Activated CD8-positive, alpha-beta T cell treated with anti-CD3 and anti-CD28 coated beads for 36 hours (primary cell): Measurements from ENCODE around the gene BAAT. TPM values are rescaled to one million over a fixed set of nuclear protein-coding genes. Genes with fewer than 3 reads are reported as not detected.

ENCODE experiments used
- ATAC-seq: fragments of 200-7000 bp; cut with Tn5 transposase; one replicate; pipeline ENCODE4 v1.10.0; 2021; ENCODE audit warnings: mild to moderate bottlenecking, moderate library complexity
- CTCF ChIA-PET: fragments of 350-600 bp; sonication (Branson Sonifier 250); formaldehyde crosslinking; loops from one replicate; lab custom pipeline; 2021; ENCODE audit warnings: antibody characterized with exemption; lab: Charles Lee
- POLR2A ChIA-PET: fragments of 350-600 bp; sonication (Branson Sonifier 250); formaldehyde crosslinking; loops from one replicate; lab custom pipeline; 2021; ENCODE audit warnings: antibody characterized with exemption; lab: Charles Lee
- DNase-seq: peaks from one replicate; pipeline ENCODE4 v3.0.0-alpha.2; 2020
- H3K27ac Mint-ChIP-seq: one replicate; pipeline ENCODE4 v1.8.0; 2021; ENCODE audit warnings: mild to moderate bottlenecking, mixed read lengths
- H3K27me3 Mint-ChIP-seq: one replicate; pipeline ENCODE4 v1.8.0; 2021; ENCODE audit warnings: mixed read lengths
- H3K36me3 Mint-ChIP-seq: one replicate; pipeline ENCODE4 v1.8.0; 2021; ENCODE audit warnings: low read depth, mixed read lengths
- H3K4me1 Mint-ChIP-seq: one replicate; pipeline ENCODE4 v1.8.0; 2021; ENCODE audit warnings: low read depth, mixed read lengths
- H3K4me3 Mint-ChIP-seq: one replicate; pipeline ENCODE4 v1.8.0; 2021; ENCODE audit warnings: mild to moderate bottlenecking, moderate library complexity, mixed read lengths
- H3K9me3 Mint-ChIP-seq: one replicate; pipeline ENCODE4 v1.8.0; 2021; ENCODE audit warnings: mixed read lengths
- intact Hi-C: fragments of 100-400 bp; cut with micrococcal nuclease; formaldehyde crosslinking; loops from one replicate; pipeline ENCODE4 v1.10.0; 2022
- total RNA-seq, 2 experiments: library from RNA; stranded (reverse); gene quantifications; one replicate each; pipeline ENCODE4 v1.2.3, GENCODE V29; 2021
- TF ChIP-seq, protein P1 (sequence below): fragments of 200-600 bp; IDR thresholded peaks from one replicate; pipeline ENCODE4 v1.8.0; 2022; ENCODE audit warnings: antibody characterized with exemption, mild to moderate bottlenecking

Gene BAAT
- total RNA-seq, 2 experiments from 2014 or later: not detected

DNA sequence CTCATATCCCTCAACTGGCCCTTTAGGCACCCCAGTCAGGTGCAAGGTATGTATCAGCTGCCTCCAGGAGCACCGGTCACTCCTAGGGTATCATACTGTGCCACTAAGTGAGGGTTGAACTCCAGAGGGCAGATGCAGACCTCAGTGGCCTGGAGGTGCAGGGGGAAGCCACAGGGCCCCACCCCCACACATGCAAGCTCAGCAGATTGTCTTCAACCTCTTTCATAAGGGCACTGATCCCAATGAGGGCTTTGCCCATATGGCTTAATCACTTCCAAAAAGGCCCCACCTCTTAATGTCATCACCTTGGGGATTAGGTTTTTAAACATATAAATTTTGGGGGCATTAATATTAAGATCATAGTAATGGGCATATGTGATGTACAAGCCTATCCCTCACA, 28.2 kb downstream of the BAAT start:
- Mint-ChIP-seq H3K27me3 (peaks cover 7% of the 10 kb centered on the region), H3K27ac (no peak overlapping the region)
- TF ChIP-seq, protein P1, sequence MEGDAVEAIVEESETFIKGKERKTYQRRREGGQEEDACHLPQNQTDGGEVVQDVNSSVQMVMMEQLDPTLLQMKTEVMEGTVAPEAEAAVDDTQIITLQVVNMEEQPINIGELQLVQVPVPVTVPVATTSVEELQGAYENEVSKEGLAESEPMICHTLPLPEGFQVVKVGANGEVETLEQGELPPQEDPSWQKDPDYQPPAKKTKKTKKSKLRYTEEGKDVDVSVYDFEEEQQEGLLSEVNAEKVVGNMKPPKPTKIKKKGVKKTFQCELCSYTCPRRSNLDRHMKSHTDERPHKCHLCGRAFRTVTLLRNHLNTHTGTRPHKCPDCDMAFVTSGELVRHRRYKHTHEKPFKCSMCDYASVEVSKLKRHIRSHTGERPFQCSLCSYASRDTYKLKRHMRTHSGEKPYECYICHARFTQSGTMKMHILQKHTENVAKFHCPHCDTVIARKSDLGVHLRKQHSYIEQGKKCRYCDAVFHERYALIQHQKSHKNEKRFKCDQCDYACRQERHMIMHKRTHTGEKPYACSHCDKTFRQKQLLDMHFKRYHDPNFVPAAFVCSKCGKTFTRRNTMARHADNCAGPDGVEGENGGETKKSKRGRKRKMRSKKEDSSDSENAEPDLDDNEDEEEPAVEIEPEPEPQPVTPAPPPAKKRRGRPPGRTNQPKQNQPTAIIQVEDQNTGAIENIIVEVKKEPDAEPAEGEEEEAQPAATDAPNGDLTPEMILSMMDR: no peak

DNA sequence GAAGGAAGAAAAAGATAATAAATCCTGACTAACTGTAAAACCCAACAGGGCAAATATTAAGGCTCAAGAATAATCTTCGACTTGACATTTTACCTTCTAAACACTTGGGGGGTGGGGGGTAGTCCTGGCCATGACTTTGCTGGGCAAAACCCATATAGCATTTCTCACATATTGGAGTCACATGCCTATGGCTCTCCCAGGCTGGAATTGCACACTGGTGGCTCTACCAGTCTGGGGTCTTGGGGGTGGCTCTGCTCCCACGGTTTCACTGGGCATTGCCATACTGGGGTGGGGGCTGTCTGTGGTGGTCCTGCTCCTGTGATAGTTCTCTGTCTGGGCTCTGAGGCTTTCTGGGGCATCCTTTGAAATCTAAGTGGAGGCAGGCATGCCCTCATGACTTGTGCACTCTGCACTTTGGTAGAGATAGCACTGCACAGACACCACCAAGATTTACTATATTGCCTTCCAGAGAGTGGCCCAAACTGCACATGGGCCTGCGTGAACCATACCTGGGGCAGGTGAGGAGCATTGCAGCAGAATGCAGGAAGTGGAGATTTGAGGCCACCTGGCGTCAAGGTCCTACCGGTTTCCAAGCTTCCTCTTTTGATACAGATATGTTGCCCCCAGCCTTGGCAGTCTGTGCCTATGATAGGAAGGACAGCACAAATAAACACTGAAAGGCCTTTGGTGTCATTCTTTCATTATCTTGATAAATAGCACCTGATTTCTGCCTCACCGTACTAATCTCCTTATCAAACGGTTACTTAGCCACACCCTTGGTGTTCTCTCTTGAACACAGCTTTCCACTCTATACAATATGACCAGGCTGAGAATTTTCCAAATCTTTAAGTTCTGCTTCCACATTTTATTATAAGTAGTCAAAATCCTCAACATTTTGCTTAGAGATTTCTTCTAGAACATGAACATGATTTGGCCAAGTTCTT, 29.8 kb downstream of the BAAT start:
- H3K27me3 Mint-ChIP-seq: peaks cover 7% of the 10 kb centered on the region
- TF ChIP-seq, protein P1: no peak
- intact Hi-C loops: no loop called here

More for the DNA sequence above, 28.2 kb downstream of the BAAT start:
- Mint-ChIP-seq H3K4me3 (no peak overlapping the region), H3K9me3 (no peaks in the 10 kb centered on the region), H3K4me1 (no peaks in the 10 kb centered on the region), H3K36me3 (no peaks in the 10 kb centered on the region)
- intact Hi-C loops: no loop called here
- DNase-seq: no peak
- ChIA-PET CTCF (no interaction called here), POLR2A (no interaction called here)
- no peak for ATAC-seq

DNA sequence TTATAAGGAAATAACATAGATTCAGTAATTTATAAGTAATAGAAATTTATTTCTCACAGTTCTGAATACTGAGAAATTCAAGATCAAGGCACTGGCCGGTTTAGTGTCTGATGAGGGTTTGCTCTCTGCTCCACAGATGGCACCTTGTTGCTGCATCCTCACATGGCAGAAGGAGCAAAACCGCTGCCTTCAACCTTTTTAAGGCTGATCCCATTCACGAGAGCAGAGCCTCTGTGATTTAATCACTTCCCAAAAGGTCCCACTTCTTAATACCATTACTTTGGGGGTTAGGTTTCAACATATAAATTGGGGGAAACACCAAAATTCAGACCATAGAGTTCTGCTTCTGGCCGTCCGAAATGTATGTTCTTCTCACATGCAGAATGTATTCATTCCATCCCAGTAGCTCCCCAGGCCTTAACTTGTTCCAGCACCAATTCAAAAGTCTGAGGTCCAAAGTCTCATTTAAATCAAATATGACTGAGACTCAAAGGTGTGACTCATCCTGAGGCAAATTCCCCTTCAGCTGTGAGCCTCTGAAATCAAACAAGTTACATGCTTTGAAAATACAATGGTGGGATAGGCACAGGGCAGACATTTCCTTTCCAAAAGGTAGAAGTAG, 30.6 kb downstream of the BAAT start:
- intact Hi-C loops: no loop called here
- H3K4me1 Mint-ChIP-seq: no peaks in the 10 kb centered on the region
- no peak overlapping the region for H3K4me3 Mint-ChIP-seq
- ChIA-PET POLR2A (no interaction called here), CTCF (no interaction called here)
- H3K27me3 Mint-ChIP-seq: peaks cover 7% of the 10 kb centered on the region
- TF ChIP-seq, protein P1: no peak
- H3K27ac Mint-ChIP-seq: no peak overlapping the region
- no peaks in the 10 kb centered on the region for H3K36me3 Mint-ChIP-seq
- ATAC-seq (no peak), DNase-seq (no peak)
- H3K9me3 Mint-ChIP-seq: no peaks in the 10 kb centered on the region

More for the DNA sequence above, 29.8 kb downstream of the BAAT start:
- ATAC-seq: no peak
- CTCF ChIA-PET: no interaction called here
- Mint-ChIP-seq H3K4me3 (no peak overlapping the region), H3K9me3 (no peaks in the 10 kb centered on the region), H3K4me1 (no peaks in the 10 kb centered on the region), H3K36me3 (no peaks in the 10 kb centered on the region), H3K27ac (no peak overlapping the region)
- POLR2A ChIA-PET: no interaction called here
- no peak for DNase-seq

DNA sequence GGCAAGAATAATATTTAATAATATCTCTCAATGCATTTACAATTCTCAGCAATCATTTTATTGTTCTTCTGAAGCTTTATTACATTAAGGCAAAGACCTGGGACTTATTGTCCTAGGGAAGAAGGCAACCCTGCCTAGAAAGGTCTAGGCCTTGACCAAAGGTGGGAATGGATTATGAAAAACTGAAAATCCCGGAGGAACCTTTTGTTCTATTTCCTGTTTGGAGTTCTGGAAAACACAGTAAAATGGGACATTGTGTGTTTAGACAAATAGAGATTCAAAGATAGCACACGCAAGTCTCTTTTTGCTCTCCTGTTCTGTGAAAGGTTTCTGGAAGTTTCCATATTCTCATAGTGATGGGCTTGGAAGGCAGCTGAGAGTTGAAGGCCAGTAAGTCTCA, 31.1 kb downstream of the BAAT start:
- Mint-ChIP-seq H3K36me3 (no peaks in the 10 kb centered on the region), H3K9me3 (no peaks in the 10 kb centered on the region), H3K4me3 (no peak overlapping the region), H3K27me3 (peaks cover 7% of the 10 kb centered on the region), H3K27ac (no peak overlapping the region), H3K4me1 (no peaks in the 10 kb centered on the region)
- intact Hi-C loops: no loop called here
- POLR2A ChIA-PET: no interaction called here
- TF ChIP-seq, protein P1: no peak
- CTCF ChIA-PET: no interaction called here
- DNase-seq: no peak
- no peak for ATAC-seq

DNA sequence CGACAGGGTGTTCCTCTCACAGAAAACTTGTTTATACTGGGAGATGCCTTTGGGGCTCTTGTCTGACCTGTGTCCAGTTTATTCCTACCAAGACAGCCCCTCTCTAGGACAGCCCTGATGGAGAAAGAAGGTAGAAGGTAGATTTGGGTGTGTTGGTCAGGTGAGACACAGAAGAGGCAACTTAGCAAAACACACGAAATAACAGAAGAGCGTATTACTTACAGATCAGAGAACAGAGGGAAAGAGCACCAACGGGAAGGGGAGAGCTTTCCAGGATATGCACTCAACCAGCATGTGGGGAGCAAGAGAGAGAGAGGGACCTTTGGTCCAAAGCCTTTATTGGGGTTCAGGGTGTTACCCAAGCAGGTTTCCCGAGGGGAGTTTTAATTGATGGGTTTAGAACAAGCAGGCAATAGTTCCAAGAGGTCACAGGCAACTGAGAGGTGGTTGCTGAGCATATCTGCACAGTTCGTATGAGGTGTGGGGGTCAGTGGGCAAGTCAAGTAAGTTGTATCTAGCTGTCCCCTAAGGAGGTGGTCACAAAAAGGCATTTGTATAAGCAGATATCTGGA, 31.8 kb downstream of the BAAT start:
- DNase-seq: no peak
- Mint-ChIP-seq H3K4me3 (no peak overlapping the region), H3K27me3 (peaks cover 8% of the 10 kb centered on the region), H3K27ac (no peak overlapping the region), H3K36me3 (no peaks in the 10 kb centered on the region), H3K4me1 (no peaks in the 10 kb centered on the region), H3K9me3 (no peaks in the 10 kb centered on the region)
- TF ChIP-seq, protein P1: no peak
- ATAC-seq: no peak
- POLR2A ChIA-PET: no interaction called here
- intact Hi-C loops: no loop called here
- CTCF ChIA-PET: interaction anchor here (0.9 kb wide), 1 partner anchor 12 kb away, joined by 3 read pairs; no protein-coding TSS in a partner anchor
